ENCODE results near the gene CNTN4. TPM values are rescaled to one million over a fixed set of nuclear protein-coding genes. Genes with fewer than 3 reads are reported as not detected.

Gene CNTN4
- total RNA-seq (ENCODE audit: low replicate concordance) = 0.12 TPM in 1 of 2 replicates, not detected in the other

GRCh38 chr3:2098398-2099027, at the start of gene CNTN4:
Gene CNTN4 (plus strand): TSS chr3:2098866.

